GM23338 (cell line): ENCODE results near the gene NECTIN1. TPM values are rescaled to one million over a fixed set of nuclear protein-coding genes. Genes with fewer than 3 reads are reported as not detected.
A peak's percentile ranks its signal among the peaks of the same experiment; 100 is the strongest.

Experiments
- ATAC-seq: fragments of 200-7000 bp; cut with Tn5 transposase; 3 replicates; pipeline ENCODE4 v1.9.1; 2020
- DNase-seq: peaks from one replicate; pipeline ENCODE4 v3.0.0-alpha.2; 2015; ENCODE audit warnings: low spot score
- H2AFZ ChIP-seq: fragments of 200-600 bp; sonication (generic); 2 replicates; pipeline ENCODE4 v1.8.0; 2016; ENCODE audit warnings: antibody characterized with exemption, mild to moderate bottlenecking, moderate library complexity
- H3F3A ChIP-seq: fragments of 200-600 bp; sonication (generic); replicated peaks from 2 replicates; pipeline ENCODE4 v1.8.0; 2017; ENCODE audit warnings: antibody characterized with exemption, mixed run types, low read depth
- H3K27ac ChIP-seq: fragments of 200-600 bp; sonication (generic); 2 replicates; pipeline ENCODE4 v1.6.1; 2016; ENCODE audit warnings: low read depth
- H3K27me3 ChIP-seq: fragments of 200-600 bp; sonication (generic); 2 replicates; pipeline ENCODE4 v1.8.0; 2016; ENCODE audit warnings: mild to moderate bottlenecking, mixed run types, moderate library complexity; ENCODE audit not compliant: insufficient read depth
- H3K36me3 ChIP-seq: fragments of 200-600 bp; sonication (generic); 2 replicates; pipeline ENCODE4 v1.8.0; 2016; ENCODE audit warnings: mild to moderate bottlenecking; ENCODE audit not compliant: insufficient read depth
- H3K4me1 ChIP-seq: fragments of 200-600 bp; sonication (generic); 2 replicates; pipeline ENCODE4 v1.8.0; 2016; ENCODE audit warnings: mild to moderate bottlenecking, moderate library complexity; ENCODE audit not compliant: insufficient read depth
- H3K4me2 ChIP-seq: fragments of 200-600 bp; sonication (generic); 2 replicates; pipeline ENCODE4 v1.7.1; 2017; ENCODE audit warnings: mixed run types
- H3K4me3 ChIP-seq: fragments of 200-600 bp; sonication (generic); 2 replicates; pipeline ENCODE4 v1.6.1; 2016; ENCODE audit warnings: mixed run types
- H3K79me2 ChIP-seq: fragments of 200-600 bp; sonication (generic); replicated peaks from 2 replicates; pipeline ENCODE4 v1.8.0; 2017; ENCODE audit warnings: mild to moderate bottlenecking; ENCODE audit not compliant: insufficient read depth
- H3K9me2 ChIP-seq: fragments of 200-600 bp; sonication (generic); 2 replicates; pipeline ENCODE4 v1.8.0; 2017; ENCODE audit not compliant: insufficient read depth
- H4K20me1 ChIP-seq: fragments of 200-600 bp; sonication (generic); replicated peaks from 2 replicates; pipeline ENCODE4 v1.8.0; 2017; ENCODE audit warnings: mild to moderate bottlenecking; ENCODE audit not compliant: insufficient read depth
- H3K27ac Mint-ChIP-seq: 2 replicates; pipeline ENCODE4 v1.8.0; 2020; ENCODE audit warnings: inconsistent platforms, mild to moderate bottlenecking, moderate library complexity, mixed read lengths
- H3K27me3 Mint-ChIP-seq: 3 replicates; pipeline ENCODE4 v1.8.0; 2022; ENCODE audit warnings: low read depth, mild to moderate bottlenecking, moderate library complexity, mixed read lengths, inconsistent platforms; ENCODE audit not compliant: insufficient read depth, poor library complexity
- H3K36me3 Mint-ChIP-seq: 3 replicates; pipeline ENCODE4 v1.8.0; 2021; ENCODE audit warnings: low read depth, mild to moderate bottlenecking, inconsistent platforms, moderate library complexity, mixed read lengths
- H3K4me1 Mint-ChIP-seq: 3 replicates; pipeline ENCODE4 v1.8.0; 2020; ENCODE audit warnings: mild to moderate bottlenecking, inconsistent platforms, mixed read lengths
- H3K4me3 Mint-ChIP-seq: 3 replicates; pipeline ENCODE4 v1.8.0; 2021; ENCODE audit warnings: moderate library complexity, mild to moderate bottlenecking, inconsistent platforms, mixed read lengths
- H3K9me3 Mint-ChIP-seq: 3 replicates; pipeline ENCODE4 v1.8.0; 2020; ENCODE audit warnings: moderate library complexity, mild to moderate bottlenecking, inconsistent platforms, mixed read lengths
- CREB1 ChIP-seq: fragments of 250-450 bp; sonication (Bioruptor Pico); IDR thresholded peaks from 2 replicates; pipeline ENCODE4 v1.5.0; 2020; ENCODE audit warnings: low read depth, mild to moderate bottlenecking, moderate library complexity
- CTCF ChIP-seq, 2 experiments: fragments of 200-600 bp in 1 of 2; sonication (generic) in 1 of 2; conservative IDR thresholded peaks; 2 replicates each; pipeline versions ENCODE4 v1.5.1 to v1.6.1; 2016 to 2017; ENCODE audit warnings: antibody characterized with exemption in 2 of 2, low read depth in 2 of 2, mild to moderate bottlenecking in 2 of 2, moderate library complexity in 1 of 2
- EZH2 ChIP-seq: fragments of 200-600 bp; sonication (generic); IDR thresholded peaks from one replicate; pipeline ENCODE4 v1.8.0; 2017; ENCODE audit warnings: antibody characterized with exemption, mild to moderate bottlenecking, low read depth; ENCODE audit not compliant: unreplicated experiment
- EZH2phosphoT487 ChIP-seq: fragments of 200-600 bp; sonication (generic); IDR thresholded peaks from one replicate; pipeline ENCODE4 v1.8.1; 2018; ENCODE audit warnings: antibody characterized with exemption; ENCODE audit not compliant: unreplicated experiment
- JUNB ChIP-seq: IDR thresholded peaks from one replicate; pipeline ENCODE4 v1.6.1; 2016; ENCODE audit warnings: antibody characterized with exemption; ENCODE audit not compliant: unreplicated experiment
- POLR2AphosphoS5 ChIP-seq: IDR thresholded peaks from 2 replicates; pipeline ENCODE4 v1.6.1; 2016; ENCODE audit warnings: antibody characterized with exemption, low read depth
- ZNF114 ChIP-seq: fragments of 250-450 bp; sonication (Bioruptor Pico); IDR thresholded peaks from 2 replicates; pipeline ENCODE4 v1.5.0; 2020; ENCODE audit warnings: mild to moderate bottlenecking, moderate library complexity
- ZNF331 ChIP-seq: fragments of 250-450 bp; sonication (Bioruptor Pico); IDR thresholded peaks from 2 replicates; pipeline ENCODE4 v1.5.0; 2020; ENCODE audit warnings: low read depth, mild to moderate bottlenecking, moderate library complexity
- polyA plus RNA-seq: library from polyadenylated mRNA; unstranded; fragments of >200 nt; fragmentation: Nextera tagmentation; extraction: Ambion mirVana; gene quantifications from 2 replicates; pipeline ENCODE4 v1.2.1, GENCODE V29; 2016
- total RNA-seq: library from RNA; depleted of rRNA; stranded (reverse); fragments of >200 nt; shearing (Covaris generic); gene quantifications from 2 replicates; pipeline ENCODE4 v1.2.3, GENCODE V29; 2014
- TF ChIP-seq, protein P1 (sequence below): IDR thresholded peaks from one replicate; pipeline ENCODE4 v1.6.1; 2018; ENCODE audit warnings: antibody characterized with exemption; ENCODE audit not compliant: unreplicated experiment

The NECTIN1 gene
- total and polyA plus RNA-seq, 2 experiments from 2014 or later, result 18.7 to 56.3 TPM

DNA sequence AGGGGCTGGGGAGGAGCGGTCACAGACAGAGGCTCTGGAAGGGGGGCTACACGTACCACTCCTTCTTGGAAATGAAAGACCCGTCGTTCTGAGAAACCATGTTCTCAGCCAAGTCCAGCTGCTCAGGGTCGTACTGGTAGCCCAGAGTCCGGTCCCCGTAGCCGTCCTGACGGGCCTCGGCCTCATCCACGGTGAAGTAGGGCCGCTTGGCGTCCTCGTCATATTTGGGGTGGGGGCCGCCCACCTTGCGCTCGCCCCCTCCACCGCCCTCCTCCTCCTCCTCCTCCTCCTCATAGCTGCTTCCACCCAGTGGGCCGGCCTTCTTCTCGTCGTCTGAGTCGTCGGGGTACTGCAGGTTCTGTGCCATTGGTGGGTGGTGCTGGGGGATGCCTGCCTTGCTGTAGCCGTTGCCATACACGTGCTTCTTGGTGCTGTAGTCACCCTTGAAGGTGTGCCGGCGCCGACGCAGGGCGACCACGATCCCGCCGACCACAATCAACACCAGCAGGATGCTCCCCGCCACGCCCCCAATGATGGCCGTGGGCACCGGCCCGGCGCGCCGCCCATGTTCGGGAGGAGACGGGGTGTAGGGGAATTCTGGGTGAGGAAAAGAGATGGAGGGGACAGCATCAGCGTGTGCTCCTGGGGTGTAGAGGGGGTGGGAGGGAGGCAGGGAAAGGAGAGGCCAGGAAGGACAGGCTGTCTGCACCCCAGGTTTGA is 64.1 kb downstream of the NECTIN1 start:
- no peak for ATAC-seq
- H3K4me3 ChIP-seq, result no peak overlapping the region
- peaks cover 24% of the 10 kb centered on the region for H3K27me3 Mint-ChIP-seq

DNA sequence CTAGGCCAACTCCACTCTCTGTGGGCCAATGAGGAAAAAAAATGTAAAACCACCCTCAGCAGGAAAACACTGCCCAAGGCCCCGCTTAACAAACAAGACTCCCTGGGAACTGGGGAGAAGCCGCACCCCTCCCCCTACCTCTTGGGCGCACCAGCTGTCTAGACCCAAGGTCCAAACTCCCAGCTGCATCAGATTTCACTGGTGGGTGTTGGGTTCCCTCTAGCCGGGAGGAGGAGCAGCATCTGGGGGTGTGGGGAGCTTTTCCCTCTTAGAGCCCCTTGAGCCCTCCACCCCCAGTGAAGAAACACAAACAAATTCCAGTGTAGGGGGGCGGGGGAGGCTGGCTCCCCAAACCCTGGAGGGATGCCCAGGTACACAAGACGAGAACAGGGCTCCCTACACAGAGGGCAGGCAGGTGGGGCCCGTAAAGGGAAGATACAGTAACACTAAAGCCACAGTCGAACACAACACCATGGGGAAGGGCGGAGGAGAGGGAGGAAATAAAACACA is 64.9 kb downstream of the NECTIN1 start:
- Histone ChIP-seq H3K4me1 (peaks cover 15% of the 10 kb centered on the region), H2AFZ (no peak overlapping the region), H3K36me3 (no peaks in the 10 kb centered on the region; the same call in 1 of the 2 replicates), H3K4me3 (no peak overlapping the region), H4K20me1 (no peaks in the 10 kb centered on the region; the same call in 1 of the 2 replicates), H3F3A (0 out of 2 replicates have a peak, but pooled peaks cover 3% of the 10 kb centered on the region), H3K4me2 (peak overlapping the region; percentile 51), H3K79me2 (no peaks in the 10 kb centered on the region; the same call in 1 of the 2 replicates), H3K27ac (0 out of 2 replicates have a peak overlapping the region, but pooled peaks have one; percentile 45), H3K9me2 (no peaks in the 10 kb centered on the region), H3K27me3 (no peaks in the 10 kb centered on the region)
- Mint-ChIP-seq H3K27me3 (peaks cover 20% of the 10 kb centered on the region), H3K27ac (peak overlapping the region; percentile 57), H3K4me1 (peaks cover 31% of the 10 kb centered on the region), H3K9me3 (no peaks in the 10 kb centered on the region), H3K4me3 (no peak overlapping the region), H3K36me3 (peaks cover 28% of the 10 kb centered on the region)
- ATAC-seq (peak; percentile 55), DNase-seq (peak; percentile 61)
- TF ChIP-seq ZNF331 (CRISPR knock-in tag) (no peak), EZH2 (no peak), JUNB (no peak), CREB1 (no peak)
- TF ChIP-seq, protein P1, sequence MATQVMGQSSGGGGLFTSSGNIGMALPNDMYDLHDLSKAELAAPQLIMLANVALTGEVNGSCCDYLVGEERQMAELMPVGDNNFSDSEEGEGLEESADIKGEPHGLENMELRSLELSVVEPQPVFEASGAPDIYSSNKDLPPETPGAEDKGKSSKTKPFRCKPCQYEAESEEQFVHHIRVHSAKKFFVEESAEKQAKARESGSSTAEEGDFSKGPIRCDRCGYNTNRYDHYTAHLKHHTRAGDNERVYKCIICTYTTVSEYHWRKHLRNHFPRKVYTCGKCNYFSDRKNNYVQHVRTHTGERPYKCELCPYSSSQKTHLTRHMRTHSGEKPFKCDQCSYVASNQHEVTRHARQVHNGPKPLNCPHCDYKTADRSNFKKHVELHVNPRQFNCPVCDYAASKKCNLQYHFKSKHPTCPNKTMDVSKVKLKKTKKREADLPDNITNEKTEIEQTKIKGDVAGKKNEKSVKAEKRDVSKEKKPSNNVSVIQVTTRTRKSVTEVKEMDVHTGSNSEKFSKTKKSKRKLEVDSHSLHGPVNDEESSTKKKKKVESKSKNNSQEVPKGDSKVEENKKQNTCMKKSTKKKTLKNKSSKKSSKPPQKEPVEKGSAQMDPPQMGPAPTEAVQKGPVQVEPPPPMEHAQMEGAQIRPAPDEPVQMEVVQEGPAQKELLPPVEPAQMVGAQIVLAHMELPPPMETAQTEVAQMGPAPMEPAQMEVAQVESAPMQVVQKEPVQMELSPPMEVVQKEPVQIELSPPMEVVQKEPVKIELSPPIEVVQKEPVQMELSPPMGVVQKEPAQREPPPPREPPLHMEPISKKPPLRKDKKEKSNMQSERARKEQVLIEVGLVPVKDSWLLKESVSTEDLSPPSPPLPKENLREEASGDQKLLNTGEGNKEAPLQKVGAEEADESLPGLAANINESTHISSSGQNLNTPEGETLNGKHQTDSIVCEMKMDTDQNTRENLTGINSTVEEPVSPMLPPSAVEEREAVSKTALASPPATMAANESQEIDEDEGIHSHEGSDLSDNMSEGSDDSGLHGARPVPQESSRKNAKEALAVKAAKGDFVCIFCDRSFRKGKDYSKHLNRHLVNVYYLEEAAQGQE, result no peak

More for the DNA sequence above, 64.1 kb downstream of the NECTIN1 start:
- Histone ChIP-seq H4K20me1 (no peaks in the 10 kb centered on the region; the same call in 1 of the 2 replicates), H2AFZ (no peak overlapping the region), H3K36me3 (no peaks in the 10 kb centered on the region; the same call in 1 of the 2 replicates), H3K79me2 (no peaks in the 10 kb centered on the region; the same call in 1 of the 2 replicates), H3K27ac (no peak overlapping the region), H3K4me1 (peaks cover 15% of the 10 kb centered on the region), H3K27me3 (no peaks in the 10 kb centered on the region), H3K9me2 (no peaks in the 10 kb centered on the region), H3F3A (0 out of 2 replicates have a peak, but pooled peaks cover 3% of the 10 kb centered on the region), H3K4me2 (no peak overlapping the region)
- no peaks in the 10 kb centered on the region for H3K9me3 Mint-ChIP-seq
- no peak for DNase-seq
- peaks cover 34% of the 10 kb centered on the region for H3K36me3 Mint-ChIP-seq
- H3K4me3 Mint-ChIP-seq, result no peak overlapping the region
- peaks cover 29% of the 10 kb centered on the region for H3K4me1 Mint-ChIP-seq
- TF ChIP-seq ZNF114 (CRISPR knock-in tag) (no peak), CREB1 (no peak), EZH2phosphoT487 (no peak), CTCF (conservative IDR thresholded peaks at IDR 0.05; ENCODE audit: low read depth in 2 of 2) (no peak), POLR2AphosphoS5 (no peak)
- no peak overlapping the region for H3K27ac Mint-ChIP-seq
